HG03469 (cell line): ENCODE data around the gene SPATA20.

ENCODE experiments used
- ATAC-seq: cut with Tn5 transposase; IDR thresholded peaks from one replicate; pipeline ENCODE4 v1.9.1; 2021; ENCODE audit warnings: mild to moderate bottlenecking, moderate library complexity, moderate number of reproducible peaks; ENCODE audit not compliant: unreplicated experiment

SPATA20 gene

DNA sequence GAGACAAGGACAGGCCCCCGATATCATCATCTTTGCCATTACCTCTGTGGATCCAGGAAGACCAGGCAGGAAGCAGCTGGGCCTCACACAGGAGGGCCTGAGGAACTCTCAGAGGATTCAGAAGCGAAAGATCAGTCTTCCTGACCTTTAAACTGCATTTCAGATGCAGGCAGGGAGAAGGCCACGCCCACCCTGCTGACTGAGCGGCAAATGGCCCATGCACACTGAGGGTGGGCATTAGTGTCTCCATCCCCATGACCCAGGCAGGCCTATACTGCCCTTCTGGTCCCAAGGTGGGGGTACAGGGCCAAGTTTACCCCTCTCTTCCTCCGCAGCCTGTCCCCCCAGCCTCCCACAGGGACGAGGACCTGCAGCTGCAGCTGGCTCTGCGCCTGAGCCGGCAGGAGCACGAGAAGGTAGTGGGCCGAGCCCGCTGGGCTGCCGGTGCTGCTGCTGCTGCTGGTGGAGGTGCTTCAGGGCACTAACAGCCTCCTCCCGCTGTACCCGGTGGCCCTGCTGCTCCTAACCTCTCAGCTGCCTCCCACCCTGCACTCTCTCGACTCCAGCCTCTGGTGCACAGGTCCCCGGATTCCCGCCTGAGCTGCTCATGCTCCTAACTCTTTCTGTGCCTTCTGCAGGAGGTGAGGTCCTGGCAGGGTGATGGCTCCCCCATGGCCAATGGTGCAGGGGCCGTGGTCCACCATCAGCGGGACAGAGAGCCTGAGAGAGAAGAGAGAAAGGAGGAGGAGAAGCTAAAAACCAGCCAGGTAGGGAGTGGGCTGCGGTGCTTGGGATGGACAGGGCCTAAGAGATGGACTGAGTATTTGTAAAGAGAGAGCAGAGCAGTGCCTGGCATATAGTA is 8.2 kb upstream of the SPATA20 start:
- ATAC-seq, result no peak

DNA sequence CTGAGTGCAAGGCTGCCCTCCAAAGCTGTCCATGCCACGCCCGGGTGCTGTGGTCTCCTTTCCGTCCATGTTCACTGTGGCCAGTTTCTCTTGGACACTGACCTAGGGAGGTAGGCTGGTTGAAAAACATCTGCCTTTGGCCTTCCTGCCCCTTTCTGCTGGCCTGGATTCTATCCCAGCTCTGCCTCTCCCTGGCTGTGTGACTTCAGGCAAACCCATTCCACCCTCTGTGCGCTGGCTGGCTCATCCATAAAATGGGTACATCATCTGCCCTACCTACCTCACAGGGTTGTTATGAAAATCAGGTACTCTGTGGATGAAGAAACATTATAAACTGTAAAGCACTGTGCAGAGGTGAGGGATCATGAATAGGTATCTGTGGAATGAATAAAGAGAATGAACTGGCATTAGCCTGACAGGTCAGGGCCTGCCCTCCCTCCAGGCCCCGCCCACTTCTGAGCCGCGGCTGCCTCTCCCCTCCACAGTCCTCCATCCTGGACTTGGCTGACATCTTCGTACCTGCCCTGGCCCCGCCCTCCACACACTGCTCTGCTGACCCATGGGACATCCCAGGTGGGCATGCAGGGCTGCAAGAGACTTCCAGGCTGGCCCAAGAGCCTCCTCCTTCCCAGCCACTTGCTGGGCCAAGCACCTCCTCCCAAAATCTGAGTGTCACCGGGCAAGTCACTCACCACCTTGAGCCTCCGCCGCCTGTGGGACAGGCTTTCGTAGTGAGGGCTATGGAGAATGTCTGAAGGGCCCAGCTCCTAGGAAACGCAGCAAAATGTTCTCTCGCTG is 7.0 kb upstream of the SPATA20 start:
- ATAC-seq, result no peak

DNA sequence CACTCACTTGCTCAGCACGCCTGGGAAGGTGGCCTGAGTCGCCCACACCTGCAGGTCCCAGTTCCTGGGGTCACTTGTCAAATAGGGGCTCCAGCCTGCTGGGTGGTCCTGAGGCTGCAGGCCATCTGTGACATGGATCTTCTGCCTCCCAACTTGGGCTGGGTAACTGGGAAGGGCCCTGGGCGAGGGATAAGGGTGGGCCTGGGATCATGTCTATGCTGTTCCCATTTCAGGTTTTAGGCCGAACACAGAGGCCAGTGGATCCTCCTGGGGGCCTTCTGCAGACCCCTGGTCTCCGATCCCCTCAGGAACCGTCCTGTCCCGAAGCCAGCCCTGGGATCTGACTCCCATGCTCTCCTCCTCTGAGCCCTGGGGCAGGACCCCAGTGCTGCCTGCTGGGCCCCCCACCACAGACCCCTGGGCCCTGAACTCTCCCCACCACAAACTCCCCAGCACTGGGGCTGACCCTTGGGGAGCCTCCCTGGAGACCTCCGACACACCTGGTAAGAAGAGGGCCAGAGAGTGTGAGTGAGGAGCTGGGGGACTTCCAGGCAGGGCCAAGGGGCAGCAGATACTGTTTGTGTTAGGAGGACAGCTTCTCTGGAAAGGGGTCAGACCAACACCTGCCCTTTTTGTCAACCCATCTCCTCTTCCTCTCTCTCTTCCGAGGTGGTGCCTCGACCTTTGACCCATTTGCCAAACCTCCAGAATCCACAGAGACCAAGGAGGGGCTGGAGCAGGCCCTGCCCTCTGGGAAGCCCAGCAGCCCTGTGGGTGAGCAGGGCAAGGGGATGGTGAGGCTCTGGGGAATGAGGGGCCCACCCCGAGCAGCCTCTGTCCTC is 6.2 kb upstream of the SPATA20 start:
- ATAC-seq, result no peak

DNA sequence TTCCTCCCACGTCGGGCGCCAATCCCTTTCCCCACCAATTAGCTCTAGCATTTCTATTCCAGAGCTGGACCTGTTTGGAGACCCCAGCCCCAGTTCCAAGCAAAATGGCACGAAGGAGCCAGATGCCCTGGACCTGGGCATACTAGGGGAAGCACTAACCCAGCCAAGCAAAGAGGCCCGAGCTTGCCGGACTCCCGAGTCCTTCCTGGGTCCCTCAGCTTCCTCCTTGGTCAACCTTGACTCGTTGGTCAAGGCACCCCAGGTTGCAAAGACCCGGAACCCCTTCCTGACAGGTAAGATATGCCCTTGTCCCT is 5.6 kb upstream of the SPATA20 start:
- ATAC-seq, result no peak

DNA sequence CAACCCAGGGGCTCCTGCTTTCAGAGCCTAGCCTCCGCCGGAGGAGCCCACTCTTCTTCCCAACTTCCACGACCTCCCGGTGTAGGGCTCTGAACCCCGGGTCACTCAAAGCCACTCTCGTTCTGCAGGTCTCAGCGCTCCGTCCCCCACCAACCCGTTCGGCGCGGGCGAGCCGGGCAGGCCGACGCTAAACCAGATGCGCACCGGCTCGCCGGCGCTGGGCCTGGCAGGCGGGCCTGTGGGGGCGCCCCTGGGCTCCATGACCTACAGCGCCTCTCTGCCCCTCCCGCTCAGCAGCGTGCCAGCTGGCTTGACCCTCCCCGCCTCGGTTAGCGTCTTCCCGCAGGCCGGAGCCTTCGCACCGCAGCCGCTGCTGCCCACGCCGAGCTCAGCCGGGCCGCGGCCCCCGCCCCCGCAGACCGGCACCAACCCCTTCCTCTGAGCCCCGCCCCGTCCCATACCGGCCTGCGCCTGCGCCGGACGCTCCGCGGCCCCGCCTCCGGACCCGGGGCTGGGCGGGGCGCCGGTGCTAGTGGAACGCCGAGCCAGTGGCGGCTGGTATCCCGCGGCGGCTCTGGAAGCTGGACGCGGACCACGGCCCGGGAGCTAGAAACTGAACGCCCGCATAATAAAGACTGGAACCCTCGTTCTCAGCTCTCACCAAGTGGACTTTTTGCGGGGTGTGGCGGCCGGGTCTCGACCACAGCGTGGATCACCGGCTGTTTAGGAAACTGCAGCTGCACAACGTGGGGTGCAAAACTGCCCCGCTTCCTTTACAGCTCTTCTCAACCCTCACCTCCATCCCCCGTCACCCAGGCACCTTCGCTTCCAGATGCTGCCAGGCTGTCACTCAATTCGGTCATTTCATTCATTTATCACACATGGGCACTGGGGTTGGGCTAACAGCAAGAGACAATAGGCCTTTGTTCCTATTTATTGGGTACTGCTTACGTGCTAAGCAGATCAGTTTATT is 5.0 kb upstream of the SPATA20 start:
- ATAC-seq, result peak; percentile 41

DNA sequence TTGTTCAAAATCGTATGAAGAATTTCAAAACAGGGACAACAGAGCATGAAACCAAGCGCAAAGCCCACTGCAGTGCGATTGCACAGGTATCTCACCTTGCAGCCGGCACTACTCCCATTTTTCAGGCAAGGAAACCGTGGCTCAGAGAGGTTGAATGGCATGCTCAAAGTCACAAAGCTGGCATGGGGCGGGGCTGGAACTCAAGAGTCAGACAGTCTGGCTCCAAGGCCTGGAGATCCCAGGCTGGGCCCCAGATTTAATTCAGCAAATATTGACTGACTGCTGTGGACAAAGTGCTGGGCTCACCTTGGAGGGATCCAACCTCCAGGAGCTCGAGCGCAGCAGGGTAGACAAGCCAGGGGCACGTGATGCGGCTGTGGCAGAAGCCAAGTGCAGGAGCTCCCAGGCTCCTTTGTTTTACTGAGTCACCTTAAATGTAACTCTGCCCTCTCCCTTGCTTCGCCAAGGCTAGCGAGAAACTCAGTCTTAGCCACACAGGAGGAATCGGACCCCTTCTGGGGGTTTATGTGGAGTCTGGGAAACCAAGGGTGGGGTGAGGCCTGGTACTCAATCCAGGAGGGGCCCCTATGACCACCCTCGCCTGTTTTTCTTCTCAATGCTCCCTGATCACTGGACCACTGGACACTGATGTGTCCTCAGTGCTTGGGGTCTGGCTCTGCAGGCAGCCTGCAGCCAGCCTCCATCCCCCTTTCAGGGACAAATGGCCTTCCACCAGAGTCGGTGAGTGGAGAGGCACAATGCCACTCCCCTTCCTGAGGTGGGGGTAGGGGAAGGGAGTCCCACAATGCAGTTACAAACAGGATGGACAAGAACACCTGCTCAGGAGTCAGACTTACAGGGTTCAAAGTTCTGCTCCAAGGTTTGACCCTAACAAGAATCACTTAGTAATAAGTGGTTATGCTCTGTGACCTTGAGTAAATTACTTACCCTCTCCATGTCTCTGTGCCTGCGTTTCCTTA is 3.9 kb upstream of the SPATA20 start:
- no peak for ATAC-seq

DNA sequence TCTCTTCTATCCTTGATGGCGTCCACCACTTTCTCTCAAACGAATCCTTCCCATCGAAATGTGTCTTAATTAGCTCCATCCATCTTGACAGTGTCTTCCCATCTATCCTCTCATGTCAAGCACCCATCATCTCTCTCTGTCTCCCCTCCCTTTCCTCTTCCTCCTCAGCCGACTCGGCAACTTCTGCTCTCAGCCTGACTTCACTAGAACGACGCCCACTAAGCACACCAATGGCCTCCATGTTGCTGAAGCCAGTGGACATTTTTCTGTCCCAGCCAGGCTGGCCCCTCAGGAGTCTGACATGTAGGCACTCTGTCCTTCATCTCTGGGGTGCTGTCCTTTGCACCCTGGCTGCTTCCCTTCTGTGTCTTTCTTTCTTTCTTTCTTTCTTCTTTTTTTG is 2.5 kb upstream of the SPATA20 start:
- no peak for ATAC-seq

DNA sequence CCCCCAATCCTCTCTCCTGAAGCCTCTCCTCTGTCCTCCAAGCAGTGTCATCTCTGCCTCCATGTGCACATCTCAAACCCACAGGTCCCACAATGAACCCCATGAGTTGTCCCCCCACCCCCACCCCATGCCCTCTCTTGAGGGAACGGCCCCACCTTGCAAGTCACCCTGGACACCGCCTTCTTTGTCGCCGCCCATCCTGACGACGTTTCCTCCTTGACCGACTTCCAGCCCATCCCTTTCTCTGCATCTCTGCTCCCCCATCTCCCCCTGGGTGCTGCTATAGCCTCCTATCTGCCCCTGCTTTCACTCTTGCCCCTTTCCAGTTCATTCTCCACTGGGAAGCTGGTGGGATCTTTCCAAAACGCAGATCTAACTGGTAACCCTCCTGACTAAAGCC is 1.7 kb upstream of the SPATA20 start:
- no peak for ATAC-seq

DNA sequence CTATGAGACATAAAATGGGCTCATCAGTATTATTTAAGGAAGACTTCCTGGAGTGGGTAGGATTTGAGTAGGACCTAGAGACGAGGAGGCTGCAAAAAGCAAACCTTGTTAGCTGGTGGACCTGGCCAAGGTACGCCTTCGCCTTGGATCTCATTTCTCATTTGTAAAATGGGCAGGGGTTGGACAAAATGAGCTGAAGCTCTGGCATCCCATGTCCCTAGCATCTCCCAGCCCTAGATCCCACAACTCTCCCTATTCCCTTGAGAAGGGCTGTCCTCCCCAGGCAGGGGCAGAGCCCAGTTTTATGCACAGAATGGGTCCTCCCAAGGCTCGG is 306 bp upstream of the SPATA20 start:
- ATAC-seq, result no peak

DNA sequence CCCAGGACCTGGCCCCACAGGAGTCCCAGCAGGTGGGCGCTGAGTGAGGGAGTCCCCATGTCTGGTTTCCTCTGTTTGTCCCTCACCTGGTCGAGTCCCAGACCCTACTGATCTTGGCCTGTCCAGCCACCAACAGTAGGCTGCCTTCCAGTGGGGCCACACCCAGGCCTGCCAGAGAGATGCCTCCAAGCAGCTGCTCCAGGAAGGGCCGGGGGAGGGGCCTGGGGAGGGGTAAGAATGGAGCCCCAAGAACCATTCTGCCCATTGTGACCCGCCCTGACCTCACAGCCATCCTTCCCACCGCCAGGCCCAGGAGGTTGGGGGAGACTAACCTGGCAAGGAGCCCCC is 736 bp downstream of the SPATA20 start:
- ATAC-seq, result no peak

DNA sequence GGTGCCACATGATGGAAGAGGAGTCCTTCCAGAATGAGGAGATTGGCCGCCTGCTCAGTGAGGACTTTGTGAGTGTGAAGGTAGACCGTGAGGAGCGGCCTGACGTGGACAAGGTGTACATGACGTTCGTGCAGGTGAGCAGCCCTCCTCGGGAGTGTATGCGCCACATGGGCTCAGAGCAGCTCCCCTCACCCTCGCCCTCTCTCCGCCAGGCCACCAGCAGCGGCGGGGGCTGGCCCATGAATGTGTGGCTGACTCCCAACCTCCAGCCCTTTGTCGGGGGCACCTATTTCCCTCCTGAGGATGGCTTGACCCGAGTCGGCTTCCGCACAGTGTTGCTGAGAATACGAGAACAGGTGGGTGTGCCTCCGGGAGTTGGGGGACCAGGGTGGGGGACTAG is 1.9 kb downstream of the SPATA20 start:
- no peak for ATAC-seq

DNA sequence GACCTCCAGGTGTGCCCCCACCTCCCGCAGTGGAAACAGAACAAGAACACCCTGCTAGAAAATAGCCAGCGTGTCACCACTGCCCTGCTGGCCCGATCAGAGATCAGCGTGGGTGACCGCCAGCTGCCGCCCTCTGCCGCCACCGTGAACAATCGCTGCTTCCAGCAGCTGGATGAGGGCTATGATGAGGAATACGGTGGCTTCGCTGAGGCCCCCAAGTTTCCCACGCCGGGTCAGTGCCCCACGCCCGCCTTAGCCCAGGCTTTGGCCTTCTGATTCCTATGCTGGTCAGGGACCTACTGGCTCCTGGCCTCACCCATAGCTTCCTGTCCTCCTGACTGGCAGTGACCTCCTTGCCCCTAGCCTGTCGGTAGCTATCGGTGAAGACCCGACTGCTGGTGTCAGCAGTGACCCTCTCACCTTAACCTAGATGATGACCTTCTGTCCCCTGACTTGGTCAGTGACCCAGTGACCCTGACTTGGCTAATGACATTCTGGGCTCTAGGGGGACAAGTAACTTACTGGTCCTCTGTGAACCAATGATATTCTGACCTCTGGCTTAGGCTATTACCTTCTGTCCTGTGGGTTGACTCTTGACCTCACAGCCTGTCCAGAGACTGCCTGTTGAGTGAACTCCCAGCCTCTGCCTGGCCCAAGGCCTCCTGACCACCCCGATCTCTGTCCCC is 2.4 kb downstream of the SPATA20 start:
- no peak for ATAC-seq

DNA sequence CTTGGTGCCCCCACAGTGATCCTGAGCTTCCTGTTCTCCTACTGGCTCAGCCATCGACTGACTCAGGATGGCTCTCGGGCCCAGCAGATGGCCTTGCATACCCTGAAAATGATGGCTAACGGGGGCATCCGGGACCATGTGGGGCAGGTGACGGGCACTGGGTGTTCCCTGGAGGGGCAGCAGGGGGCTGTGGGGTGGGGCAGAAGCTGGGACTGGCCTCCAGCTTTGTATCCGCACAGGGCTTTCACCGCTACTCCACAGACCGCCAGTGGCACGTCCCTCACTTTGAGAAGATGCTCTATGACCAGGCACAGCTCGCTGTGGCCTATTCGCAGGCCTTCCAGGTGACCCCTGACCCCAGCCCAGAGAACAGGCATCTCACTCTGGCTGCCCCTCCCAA is 3.0 kb downstream of the SPATA20 start:
- no peak for ATAC-seq

DNA sequence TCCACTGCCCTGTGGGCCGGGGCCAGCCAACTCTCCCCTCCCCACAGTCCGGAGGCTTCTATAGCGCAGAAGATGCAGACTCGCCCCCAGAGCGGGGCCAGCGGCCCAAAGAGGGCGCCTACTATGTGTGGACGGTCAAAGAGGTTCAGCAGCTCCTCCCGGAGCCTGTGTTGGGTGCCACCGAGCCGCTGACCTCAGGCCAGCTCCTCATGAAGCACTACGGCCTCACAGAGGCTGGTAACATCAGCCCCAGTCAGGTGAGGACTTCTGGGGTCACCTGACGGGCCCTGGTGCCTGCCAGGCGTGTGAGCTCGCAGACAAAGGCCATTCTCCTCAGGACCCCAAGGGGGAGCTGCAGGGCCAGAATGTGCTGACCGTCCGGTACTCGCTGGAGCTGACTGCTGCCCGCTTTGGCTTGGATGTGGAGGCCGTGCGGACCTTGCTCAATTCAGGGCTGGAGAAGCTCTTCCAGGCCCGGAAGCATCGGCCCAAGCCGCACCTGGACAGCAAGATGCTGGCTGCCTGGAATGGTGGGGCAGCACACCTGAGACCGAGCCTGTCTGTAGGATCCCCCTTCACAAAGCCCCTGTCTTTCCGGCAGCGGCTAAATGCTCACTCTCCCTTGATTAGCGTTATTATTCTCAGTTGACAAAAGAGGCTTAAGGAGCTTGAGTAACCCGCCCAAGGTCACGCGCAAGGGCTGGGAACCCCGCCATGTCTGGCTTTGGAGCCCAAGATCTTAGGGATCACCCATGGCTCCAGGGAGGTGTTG is 3.9 kb downstream of the SPATA20 start:
- ATAC-seq, result no peak

DNA sequence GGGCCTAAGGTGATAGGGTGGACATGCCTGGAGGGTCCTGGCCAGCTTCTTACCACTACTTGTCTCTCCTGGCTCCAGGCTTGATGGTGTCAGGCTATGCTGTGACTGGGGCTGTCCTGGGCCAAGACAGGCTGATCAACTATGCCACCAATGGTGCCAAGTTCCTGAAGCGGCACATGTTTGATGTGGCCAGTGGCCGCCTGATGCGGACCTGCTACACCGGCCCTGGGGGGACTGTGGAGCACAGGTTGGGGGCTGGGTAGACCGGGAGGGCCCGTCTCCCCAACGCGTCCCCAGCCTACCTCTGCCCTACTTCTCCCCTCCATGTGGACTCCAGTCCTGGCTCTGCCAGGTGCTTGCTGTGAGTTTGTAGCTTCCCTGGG is 4.5 kb downstream of the SPATA20 start:
- ATAC-seq, result no peak

DNA sequence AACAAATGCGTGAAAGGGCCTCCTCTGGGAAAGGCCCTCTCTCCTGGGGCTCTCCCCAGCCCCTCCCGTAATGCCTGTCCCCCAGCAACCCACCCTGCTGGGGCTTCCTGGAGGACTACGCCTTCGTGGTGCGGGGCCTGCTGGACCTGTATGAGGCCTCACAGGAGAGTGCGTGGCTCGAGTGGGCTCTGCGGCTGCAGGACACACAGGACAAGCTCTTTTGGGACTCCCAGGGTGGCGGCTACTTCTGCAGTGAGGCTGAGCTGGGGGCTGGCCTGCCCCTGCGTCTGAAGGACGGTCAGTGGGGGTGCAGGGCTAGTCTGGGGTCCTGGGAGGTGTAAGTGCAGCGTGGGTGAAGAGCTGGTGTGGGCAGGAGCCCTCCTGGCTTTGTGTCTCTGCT is 4.9 kb downstream of the SPATA20 start:
- ATAC-seq, result no peak

DNA sequence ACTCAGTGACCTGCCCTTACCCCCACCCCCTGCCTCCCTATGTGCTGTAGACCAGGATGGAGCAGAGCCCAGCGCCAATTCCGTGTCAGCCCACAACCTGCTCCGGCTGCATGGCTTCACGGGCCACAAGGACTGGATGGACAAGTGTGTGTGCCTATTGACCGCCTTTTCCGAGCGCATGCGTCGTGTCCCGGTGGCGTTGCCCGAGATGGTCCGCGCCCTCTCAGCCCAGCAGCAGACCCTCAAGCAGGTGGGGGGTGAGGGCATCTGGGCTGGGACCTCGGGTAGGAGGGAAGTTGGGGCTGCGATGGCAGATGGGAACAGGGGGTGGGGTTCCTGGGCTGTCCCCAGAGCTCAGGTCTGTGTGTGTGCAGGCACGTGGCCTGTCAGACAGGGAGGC is 7.2 kb downstream of the SPATA20 start:
- ATAC-seq, result no peak

DNA sequence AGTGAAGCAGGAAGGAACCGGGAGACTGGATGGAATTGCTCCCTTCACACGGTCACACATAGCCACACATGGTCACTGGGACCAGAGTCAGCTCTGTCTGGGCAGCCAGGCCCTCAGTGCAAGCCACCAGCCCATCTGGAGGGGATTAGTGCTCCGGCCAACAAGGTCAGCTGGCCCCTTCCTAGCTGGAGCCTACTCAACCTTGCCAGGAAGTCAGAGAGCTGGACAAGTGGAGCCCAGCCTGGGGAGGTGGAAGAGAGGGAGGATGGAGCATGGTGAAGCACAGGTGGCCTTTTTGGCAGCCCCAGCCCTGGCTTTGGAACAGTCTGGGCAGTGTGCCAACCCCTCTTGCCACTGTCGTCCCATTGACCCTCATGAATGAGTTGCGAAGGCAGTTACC is 9.8 kb downstream of the SPATA20 start:
- ATAC-seq, result no peak
